Measurements from ENCODE around the gene BICDL2.

The BICDL2 gene

GRCh38 chr16:3046641-3047386, 10.1 kb upstream of the BICDL2 start:
- DNase-seq (ENCODE audit: low spot score): peak; percentile 63

DNA sequence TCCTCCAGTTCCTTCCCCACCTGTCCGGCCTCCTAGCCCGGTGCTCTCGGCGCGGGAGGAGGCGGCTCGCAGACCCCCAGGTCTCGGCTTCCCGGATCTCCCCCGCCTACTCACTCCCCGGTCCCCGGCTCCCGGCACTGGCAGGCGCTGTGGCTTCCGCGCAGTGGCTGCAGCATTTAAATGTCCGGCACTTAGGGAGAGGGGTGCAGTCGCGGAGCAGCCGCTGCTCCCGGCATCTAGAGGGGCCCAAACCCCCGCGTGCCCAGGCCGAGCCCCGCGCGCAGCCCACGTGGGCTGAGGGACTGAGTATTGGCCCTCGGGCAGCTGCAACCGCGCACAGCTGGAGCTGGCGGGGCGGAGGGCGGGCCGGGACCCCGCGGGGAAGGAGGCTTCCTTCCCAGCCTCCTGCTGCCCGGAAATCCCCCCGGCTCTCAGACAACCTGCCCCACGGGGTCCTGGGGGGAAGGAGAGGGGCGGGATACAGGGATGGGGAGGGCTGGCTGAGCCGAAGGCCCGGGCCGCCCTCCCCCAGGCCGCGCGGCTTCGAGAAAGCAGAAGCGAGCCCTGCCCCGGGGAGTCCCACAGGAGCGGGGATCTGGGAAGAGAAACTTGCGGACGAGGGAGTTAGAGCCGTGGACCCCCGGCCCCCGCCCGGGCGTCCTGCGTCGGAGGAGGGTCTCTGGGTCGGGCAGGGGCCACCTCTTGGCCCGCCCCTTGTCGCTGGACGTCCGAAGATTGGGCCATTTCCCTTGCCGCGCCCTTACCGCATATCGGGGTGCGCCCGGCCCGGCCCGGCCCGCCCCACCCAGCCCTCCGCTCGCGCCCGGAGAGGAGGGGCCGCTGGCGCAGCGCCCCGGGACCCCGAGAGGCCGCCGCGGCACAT, 9.3 kb upstream of the BICDL2 start, which contains the start of gene MMP25:
TSS of gene MMP25 (plus strand) at position 804 of the 883 bp plus-strand sequence. CDS start 357 bp downstream, outside the sequence.
- DNase-seq (ENCODE audit: low spot score): no peak

DNA sequence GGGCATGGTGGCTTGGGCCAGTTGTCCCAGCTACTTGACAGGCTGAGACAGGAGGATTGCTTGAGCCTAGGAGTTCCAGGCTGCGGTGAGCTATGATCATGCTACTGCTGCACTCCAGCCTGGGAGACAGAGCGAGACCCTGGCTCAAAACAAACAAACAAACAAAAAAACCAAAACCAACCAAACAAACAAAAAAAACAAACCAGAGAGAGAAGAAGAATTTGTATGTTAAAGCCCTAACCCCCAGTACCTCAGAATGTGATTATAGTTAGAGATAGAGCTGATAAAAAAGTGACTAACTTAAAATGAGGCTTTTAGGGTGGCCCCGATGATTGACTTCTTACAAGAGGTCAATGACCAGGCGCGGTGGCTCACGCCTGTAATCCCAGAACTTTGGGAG, 8.0 kb upstream of the BICDL2 start:
- no peak for DNase-seq (ENCODE audit: low spot score)

- no peak for DNase-seq (ENCODE audit: low spot score)
Measured at GRCh38 chr16:3042376-3042775, 5.6 kb upstream of the BICDL2 start.

DNA sequence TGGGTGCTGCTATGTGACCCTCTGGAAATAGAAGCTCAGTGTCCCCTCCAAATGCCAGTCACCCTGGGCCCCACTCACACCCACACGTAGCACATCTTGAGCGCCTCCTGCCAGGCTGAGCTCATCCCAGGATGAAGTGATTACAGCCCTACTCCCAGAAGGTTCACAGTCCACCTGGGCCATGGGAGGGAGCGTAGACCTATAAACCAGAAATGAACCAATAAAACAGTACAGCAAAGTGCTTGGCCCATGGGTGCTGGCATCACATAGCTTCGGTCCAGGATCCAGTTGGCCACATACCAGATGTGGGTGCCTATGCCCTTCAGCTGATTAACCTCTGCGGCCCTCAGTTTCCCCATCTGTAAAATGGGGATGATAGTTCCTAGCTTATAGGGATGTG, 2.2 kb upstream of the BICDL2 start:
- DNase-seq (ENCODE audit: low spot score): no peak

- no peak for DNase-seq (ENCODE audit: low spot score)
Measured at GRCh38 chr16:3038256-3038655, 1.5 kb upstream of the BICDL2 start.

DNA sequence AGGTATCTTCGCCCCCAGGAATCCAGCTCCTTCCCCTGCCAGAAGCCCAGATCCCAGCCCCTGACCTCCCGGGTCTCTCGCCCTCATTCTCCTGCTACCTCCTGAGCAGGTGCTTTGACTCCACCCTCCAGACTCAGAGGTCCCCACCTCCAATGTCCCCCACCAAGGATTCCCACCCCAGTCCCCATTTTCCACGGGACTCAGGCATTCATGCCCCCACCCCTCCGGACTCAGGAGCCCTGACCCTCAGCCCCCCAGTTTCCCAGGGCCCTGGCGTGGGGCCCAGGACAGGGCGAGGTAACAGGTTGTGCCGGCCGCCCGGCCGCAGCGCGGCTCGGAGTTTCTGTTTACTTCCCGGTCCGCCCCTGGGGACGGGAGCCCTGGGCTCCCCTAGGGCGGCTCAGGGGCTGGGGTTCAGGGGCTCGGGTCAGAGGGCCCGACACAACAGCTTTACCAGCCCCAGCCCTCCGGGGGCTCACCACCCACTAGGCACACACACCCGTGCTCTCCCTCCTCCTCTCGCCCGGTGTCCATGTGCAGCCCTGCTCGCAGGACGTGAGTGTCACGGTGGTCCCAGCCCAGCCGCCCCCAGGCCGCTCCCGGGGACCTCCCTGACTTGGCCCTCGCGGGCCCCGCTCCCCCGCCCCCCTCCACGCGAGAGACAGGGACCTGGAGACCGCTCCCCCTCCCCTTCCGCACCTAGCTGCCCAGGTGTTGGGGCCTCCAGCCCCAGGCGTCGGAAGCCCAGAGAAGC, 595 bp downstream of the BICDL2 start:
- DNase-seq (ENCODE audit: low spot score): no peak

- DNase-seq (ENCODE audit: low spot score): no peak
Measured at GRCh38 chr16:3035289-3035971, 1.3 kb downstream of the BICDL2 start.

DNA sequence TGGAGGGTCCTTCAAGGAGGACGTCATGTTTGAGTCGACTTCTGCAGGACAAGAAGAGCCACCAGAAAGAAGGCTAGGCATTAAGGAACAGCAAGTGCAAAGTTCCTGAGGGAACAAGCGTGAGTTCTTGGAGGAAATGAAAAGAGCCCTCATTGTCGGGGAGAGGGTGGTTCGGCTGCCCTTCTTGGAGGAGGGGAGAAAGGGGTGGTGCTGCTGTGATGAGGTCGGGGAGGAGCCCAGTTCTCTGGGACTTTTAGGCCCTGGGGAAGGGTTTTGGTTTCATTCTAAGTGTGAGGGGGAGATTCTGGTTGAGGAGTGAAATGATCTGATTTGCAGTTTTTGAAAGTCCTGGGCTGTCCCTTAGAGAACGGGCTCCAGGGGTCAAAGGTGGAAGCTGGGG, 4.1 kb downstream of the BICDL2 start:
- no peak for DNase-seq (ENCODE audit: low spot score)

DNA sequence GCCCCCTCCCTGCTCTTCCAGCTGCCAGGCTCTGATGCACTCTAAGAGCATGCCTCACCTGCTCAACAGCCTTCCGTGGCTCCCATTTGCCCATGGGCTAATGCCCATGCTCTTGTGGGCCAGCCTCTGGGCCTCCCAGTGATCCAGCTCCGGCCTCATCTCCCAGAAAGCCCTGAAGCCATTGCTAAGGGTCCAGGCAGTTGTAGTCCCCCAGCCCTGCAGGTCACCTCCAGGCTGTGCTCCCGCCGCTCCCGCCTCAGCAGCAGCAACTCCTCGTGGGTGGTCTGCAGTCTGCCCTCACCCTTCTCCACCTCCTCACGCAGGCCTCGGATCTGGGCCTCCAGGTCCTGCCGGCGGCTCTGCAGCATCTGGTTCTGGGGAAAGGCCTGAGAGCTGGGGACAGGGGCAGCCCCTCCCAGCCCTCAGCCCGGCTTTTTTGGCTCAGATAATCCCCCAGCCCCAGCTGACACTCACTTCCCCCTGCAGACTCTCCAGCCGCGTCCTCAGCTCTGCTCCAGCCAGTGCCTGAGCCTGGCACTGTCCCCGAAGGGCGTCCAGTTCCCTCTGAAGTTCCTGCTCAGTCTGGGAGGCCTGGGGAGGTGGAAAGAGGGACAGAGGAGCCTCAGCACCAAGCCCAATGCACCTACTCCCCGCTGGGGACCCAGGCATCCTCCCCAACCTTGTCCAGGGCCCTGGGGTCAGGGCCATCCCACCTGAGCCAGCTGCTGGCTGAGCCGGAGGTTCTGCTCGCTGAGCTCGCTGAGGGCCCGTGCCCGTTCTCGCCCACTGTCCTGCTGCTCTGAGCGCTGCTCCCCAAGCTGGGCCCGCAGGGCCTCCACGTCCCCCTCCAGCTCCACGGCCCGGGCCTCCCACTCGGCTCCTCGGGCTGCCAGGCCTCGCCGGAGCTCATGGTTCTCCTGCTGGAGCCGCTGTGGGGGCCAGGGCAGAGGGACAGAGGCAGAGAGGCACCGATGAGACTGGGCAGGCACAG, 6.2 kb downstream of the BICDL2 start:
- no peak for DNase-seq (ENCODE audit: low spot score)

DNA sequence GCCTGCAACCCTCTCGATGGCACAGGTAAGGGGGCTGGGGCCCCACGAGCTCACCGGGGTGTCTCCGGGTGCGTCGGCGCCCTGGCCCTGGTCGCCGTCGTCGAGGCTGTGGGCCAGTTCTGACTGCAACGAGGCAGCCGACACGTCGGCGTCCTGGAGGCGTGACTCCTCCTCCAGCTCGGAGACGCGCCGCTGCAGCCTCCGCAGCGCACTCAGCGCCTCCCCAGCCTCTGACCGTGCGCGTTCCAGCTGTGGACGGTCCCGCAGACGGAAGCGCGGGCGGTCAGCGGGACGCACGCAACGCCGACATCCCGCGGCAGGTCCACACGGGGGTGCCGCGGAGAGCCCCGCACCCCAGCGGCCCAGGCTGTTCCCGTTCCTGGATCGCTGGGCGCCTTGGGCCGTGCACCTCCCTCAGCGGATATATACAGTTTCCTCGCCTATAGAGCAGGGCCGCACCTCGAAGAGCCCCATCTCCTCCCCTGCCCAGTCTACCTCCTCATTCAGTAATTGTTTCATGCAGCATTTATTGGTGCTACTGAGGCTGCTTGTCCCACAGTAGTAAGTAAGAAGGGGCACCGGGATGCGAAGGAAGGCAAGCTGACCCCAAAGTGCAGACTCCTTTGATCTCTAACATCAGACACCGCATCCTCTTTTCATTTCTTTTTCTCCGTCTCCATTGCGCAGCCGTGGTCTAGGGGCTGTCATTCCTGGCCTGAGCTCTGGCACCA, 7.1 kb downstream of the BICDL2 start:
- no peak for DNase-seq (ENCODE audit: low spot score)

DNA sequence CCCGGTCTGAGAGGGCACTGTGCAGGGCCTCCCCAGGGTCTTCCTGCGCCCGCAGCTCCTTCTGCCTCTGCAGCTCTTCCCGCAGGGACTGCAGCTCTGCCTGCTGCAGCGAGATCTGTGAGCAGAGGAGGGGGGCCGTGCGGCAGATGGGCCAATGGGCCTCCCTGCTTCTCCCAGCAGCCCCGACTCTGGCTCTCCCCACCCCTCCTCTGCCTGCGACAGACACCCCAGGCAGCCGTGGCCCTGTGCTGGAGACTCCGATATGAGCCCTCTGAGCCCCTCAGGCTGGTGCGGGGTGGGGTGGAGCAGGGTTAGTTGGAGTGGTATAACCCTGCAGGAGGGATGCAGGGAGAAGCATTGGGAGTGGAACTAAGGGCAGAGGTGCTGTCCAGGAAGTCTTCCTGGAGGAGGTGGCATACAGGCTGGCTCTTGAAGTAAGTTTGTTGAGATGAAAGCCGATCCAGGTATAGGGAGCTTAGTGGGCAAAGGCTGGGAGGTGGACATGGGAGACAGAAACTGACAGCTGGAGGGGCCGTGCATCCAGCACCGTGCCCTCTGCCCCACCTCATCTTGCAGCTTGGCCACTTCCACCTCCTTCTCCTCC, 7.9 kb downstream of the BICDL2 start:
- no peak for DNase-seq (ENCODE audit: low spot score)

DNA sequence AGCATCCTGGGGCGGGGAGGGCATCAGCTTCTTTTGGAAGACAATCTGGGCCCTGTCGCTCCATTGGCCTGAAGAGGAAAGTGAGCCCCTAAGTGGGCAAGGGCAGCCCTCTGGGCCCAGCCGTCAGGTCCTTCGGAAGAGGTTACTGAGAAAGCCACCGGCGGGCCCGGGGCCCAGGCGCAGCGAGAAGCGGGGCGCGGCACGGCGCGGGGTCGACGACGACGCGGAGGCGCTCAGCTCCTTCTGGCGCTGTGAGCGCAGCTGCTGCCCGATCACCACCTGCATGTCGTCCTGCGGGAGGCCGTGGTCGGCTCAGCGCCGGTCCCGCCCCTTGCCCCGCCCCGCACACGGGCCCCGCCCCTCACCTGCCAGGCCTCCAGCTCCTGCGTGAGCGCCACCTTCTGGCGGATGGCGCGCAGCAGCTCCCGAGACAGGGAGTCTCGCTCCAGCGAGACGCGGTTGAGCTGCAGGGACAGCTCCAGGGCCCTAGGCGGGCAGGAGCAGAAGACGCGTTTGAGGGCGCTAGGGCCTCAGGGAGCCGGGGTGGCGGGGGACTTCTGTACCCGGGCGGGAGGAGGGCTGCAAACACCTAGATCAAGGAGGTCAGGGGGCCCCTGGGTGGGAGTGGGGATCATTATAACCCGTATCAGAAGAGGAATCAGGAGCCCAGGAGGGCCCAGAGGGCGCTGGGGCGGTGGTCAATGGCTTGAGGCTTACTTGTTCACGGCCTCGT, 8.6 kb downstream of the BICDL2 start:
- peak; percentile 94 for DNase-seq (ENCODE audit: low spot score)

DNA sequence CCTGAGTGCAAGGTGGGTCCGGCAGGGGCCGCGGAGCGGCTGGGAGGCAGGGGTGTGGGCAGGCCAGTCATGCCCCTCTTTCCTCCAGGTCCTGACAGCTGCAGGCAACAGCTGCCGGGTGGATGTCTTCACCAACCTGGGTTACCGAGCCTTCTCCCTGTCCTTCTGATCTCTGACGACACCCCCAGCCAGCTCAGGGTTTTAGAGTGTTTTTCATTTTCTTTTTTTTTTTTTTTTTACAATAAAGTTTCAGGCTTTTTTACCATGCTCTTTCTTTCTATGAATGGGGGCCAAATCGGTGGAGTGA, 9.3 kb downstream of the BICDL2 start:
- DNase-seq (ENCODE audit: low spot score): no peak

DNA sequence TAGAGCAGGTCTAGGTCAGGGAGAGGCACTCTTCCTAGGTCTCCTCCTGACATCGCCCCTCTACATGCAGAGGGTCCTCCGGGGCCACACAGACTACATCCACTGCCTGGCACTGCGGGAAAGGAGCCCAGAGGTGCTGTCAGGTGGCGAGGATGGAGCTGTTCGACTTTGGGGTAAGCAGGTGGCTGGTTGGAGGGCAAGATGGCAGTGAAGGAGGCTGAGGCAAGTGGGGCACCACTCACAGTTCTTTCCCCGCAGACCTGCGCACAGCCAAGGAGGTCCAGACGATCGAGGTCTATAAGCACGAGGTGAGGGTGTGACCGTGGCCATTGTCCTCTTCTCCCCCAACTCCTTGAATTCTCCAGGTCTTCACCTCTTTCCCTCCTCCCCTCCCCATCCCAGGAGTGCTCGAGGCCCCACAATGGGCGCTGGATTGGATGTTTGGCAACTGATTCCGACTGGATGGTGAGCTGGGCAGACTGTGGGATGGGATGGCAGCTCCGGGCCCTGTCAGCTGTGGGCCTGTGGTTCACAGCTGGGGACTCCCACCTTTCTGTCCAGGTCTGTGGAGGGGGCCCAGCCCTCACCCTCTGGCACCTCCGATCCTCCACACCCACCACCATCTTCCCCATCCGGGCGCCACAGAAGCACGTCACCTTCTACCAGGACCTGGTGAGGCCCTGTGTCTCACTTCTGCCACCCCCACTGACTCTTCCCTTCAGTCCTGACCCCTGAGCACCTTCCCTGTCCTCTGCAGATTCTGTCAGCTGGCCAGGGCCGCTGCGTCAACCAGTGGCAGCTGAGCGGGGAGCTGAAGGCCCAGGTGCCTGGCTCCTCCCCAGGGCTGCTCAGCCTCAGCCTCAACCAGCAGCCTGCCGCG, 9.9 kb downstream of the BICDL2 start:
- no peak for DNase-seq (ENCODE audit: low spot score)

GRCh38 chr16:3026003-3026378, 10.8 kb downstream of the BICDL2 start:
- no peak for DNase-seq (ENCODE audit: low spot score)

DNA sequence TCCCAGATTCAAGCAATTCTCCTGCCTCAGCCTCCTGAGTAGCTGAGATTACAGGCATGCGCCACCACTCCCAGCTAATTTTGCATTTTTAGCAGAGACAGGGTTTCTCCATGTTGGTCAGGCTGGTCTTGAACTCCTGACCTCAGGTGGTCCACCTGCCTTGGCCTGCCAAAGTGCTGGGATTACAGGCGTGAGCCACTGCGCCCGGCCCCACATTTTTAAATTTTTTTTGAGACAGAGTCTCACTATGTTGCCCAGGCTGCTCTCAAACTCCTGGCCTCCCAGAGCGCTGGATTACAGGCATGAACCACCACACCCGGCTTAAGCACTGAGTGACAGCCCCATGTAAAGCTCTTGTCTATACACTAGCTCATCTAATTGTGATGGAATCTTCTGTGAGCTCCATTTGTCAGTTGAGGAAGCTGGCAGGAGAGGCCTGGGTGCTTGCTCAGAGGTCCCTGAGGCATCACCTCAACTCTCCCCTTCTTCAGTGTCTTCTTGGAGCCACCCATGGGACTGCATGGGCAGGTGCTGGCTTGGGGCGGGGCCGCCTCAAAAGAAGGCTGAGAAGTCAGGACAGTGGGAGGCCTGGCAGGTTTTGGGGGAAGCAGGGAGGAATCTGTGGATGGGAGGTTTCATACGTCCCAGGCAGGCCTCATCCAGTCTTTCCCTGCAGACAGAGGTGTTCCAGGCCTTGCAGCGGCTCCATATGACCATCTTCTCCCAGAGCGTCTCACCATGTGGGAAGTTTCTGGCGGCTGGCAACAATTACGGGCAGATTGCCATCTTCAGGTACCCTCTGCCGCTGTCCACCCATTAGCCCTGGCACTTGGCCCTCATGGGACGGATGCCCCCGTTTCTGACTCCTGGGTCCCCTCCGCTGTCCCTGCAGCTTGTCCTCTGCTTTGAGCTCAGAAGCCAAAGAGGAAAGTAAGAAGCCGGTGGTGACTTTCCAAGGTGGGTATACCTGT, 11.4 kb downstream of the BICDL2 start:
- no peak for DNase-seq (ENCODE audit: low spot score)

All from D341Med (cell line).